Cerebellar nuclear complex (tissue), 1 donor: Measurements from ENCODE around the gene TCTN2.

Source experiments
- DNase-seq, 2 experiments: peaks; one replicate each; lab custom pipeline; 2025; lab: John Stamatoyannopoulos, UW

TCTN2 gene

GRCh38 chr12:123686636-123687190 lies 15.8 kb downstream of the TCTN2 start:
- no peak for DNase-seq

DNA sequence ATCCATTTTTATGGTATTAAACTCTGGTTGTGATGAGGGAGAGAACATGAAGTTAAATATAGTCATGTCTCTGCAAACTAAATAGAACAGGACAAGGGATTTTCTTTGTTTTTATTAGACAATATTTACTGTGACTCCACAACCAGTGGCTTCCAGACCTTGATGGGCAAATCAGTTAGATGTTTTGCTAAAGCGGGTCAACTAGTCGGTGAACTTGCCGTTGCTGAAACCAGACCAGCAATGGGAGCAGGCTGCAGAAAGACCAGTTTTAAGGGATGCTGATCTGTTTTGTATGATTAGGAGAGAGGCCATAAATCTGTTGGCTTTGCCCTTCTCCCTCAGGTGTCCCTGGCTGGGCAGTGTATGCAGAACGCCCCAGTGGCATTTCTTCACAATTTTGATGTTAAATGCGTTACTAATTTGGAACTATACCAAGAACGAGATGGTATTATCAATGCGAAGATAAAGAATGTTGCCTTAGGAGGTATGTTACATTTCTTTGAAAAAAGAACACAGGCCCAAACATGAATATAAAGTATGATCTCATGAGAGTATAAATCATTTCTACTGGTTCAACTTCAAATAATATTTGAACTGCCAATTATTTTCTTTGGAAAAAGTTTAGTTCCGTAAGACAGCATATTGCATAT lies 19.4 kb downstream of the TCTN2 start:
- DNase-seq, result no peak

DNA sequence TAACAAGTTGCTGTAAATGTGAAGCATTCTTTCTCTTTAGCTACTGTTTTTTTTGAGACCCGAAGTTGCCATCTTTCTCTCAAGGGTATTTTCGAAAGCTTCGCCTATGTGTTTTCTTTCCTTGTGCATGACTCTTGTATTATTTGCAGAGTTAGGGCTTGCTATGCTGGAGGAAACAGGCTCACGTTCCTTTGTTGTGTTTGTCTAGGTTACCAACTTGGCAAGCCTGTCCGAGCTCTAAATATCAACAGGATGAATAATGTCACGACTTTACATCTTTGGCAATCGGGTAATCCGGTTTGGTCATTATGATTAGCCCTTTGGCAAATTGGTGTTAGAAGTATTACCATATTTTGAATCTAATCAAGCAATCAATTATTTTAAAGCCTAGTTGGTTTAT lies 25.3 kb downstream of the TCTN2 start:
- no peak for DNase-seq

GRCh38 chr12:123696646-123697045 lies 25.7 kb downstream of the TCTN2 start:
- no peak for DNase-seq

DNA sequence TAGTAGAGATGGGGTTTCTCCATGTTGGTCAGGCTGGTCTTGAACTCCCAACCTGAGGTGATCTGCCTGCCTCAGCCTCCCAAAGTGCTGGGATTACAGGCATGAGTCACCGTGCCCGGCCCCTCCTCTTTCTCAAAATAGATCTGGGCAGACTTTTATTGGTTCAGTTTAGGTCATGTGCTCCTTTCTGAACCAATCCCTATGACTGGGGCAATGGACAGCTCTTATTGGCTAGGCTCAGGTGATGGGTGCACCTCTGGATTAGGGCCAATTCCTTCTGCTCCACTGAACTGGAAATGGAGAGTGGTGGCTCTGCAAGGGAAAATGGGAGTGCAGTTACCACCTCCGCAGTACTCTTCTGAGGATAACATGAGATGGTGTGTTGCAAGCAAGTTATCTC lies 35.0 kb downstream of the TCTN2 start:
- DNase-seq, result no peak

DNA sequence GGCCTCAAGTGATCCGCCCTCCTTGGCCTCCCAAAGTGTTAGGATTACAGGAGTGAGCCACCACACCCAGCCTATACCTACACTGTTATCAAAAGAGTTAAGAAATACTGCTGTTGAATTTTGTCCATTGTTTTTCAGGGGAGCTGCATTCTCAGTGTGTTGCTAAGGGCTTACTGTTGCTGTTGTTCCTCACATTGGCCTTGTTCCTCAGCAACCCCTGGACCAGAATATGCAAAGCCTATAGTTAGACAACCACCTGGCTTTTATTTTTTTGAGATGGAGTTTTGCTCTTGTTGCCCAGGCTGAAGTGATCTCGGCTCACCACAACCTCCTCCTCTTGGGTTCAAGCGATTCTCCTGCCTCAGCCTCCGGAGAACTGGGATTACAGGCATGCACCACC lies 36.6 kb downstream of the TCTN2 start:
- no peak for DNase-seq

- DNase-seq, result no peak
These were observed 41.9 kb downstream of the TCTN2 start for GRCh38 chr12:123712780-123713319.

- no peak for DNase-seq
These were observed 42.5 kb downstream of the TCTN2 start for GRCh38 chr12:123713398-123713797.

GRCh38 chr12:123713823-123714585 lies 43.1 kb downstream of the TCTN2 start:
- no peak for DNase-seq

- DNase-seq, result no peak
These were observed 44.3 kb downstream of the TCTN2 start for GRCh38 chr12:123715195-123715594.

- DNase-seq, result no peak
These were observed 46.4 kb downstream of the TCTN2 start for GRCh38 chr12:123717350-123717749.

- DNase-seq, result no peak
These were observed 49.4 kb downstream of the TCTN2 start for GRCh38 chr12:123720141-123720814.

DNA sequence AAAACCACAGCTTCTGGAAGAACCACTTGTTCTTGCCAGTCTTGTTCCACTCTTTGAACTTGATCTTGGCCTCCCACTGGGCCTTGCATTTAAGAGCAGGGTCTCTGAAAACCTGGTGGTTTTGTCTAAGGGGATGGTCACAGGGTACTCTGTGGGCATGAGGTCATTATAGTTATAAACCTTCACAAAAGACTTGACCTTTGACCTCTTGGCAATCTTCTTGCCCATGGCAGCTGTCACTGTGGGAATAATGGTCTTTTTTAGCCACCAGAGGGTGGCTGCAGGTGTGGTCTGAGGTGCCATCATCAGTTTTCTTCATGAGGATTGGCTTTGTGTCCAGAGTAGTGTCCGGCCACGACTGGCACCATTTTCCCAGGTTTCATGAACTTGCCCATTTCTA lies 50.3 kb downstream of the TCTN2 start:
- DNase-seq, result no peak

DNA sequence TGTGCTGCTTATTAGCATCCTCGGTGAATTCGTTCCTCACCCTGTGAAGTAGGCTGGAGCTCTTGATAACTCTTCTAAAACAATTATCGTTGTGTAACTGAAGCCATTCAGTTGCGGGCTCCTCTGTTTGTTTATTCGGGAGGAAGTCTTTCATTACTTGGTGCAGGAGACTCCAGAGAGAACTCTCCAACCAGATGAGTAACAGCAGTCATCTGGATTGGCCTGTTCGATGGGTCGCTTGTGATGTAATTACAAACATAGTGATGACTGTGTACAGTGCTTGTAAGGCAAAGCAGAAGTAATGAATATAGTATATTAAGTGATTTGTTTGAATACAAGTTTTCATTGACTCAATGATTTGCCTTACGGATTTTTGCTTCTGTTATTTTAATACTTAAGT lies 52.1 kb downstream of the TCTN2 start:
- DNase-seq, result no peak

- no peak for DNase-seq
These were observed 52.9 kb downstream of the TCTN2 start for GRCh38 chr12:123723765-123724164.

- DNase-seq, result no peak
These were observed 55.3 kb downstream of the TCTN2 start for GRCh38 chr12:123726244-123726643.

- no peak for DNase-seq
These were observed 56.0 kb downstream of the TCTN2 start for GRCh38 chr12:123726962-123727361.

DNA sequence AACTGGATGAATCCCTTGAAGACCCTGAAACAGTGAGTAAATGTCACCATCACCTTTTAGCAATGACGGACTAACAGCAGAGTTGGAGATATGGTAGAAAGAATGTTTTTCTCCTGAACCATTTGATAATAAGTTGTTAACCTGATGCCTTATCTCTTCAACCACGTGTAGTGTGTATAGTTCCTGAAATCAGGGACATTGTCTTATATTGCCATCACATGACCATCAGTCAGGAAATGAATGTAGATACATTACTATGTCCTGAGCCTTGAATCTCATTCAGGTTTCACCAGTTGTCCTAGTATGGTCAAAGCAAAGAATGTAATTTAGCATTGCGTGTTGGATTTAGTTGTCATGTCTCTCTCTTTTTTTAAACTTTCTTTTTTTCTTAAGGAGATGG lies 57.0 kb downstream of the TCTN2 start:
- no peak for DNase-seq

GRCh38 chr12:123731596-123731995 lies 60.7 kb downstream of the TCTN2 start:
- no peak for DNase-seq

DNA sequence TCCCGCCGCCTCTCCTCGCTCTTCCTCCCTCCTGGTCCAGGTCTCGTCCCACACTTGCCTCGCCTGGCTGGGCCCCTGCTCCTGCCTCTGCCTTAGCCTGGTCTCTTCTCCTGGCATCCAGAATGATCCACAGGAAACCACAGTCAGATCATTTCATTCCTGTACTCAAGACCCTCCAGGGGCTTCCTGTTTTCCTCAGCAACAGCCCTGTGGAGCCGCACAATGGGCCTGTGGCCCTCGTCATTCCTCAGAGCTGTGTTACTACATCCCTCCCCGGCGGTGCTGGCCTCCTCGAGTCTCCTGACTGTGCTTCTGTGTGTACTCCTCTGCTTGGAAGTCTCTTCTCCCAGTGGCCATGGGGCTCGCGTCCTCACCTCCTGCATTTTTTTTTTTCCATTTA lies 61.3 kb downstream of the TCTN2 start:
- DNase-seq, result no peak

DNA sequence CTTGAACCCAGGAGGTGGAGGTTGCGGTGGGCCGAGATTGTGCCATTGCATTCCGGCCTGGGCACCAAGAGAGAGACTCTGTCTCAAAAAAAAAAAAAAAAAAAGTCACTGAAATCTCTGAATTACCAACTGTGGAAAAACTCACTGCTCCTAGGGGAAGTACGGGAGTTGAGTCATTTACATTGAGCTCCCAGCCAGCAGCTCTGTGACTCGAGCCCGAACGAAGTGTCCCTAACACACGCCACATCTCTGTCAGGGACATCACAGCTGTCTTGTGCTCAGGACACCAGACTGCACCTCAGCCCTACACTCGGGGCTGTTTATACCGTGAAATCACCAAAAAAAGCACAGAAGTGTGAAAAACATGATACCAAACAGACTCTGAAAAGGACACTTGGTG lies 62.3 kb downstream of the TCTN2 start:
- no peak for DNase-seq

DNA sequence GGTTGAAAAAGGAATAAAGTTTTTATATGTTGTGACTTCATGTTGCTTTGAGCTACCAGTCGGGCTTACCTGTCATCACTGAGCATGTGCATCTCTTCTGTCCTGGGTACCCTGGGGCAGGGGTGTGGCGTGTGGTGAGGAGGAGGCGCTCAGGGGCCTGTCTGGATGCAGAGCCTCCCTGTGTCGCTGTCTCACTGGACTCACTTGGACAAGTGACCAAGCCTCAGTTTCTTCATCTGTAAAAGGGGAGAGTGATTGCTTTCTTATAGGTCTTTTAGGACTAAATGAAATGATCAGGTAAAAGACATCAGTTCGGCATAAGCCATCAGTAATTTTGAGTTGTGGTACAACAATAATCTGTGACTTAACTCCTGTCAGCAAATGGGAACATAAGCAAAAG lies 63.4 kb downstream of the TCTN2 start:
- DNase-seq, result no peak
